Common myeloid progenitor, CD34-positive (primary cell): ENCODE data around the gene IGF2BP2.

ENCODE experiments used
- CTCF ChIA-PET: fragments of 350-600 bp; sonication (Branson Sonifier 250); formaldehyde crosslinking; loops from one replicate; lab custom pipeline; 2021; ENCODE audit warnings: antibody characterized with exemption; lab: Charles Lee
- POLR2A ChIA-PET: fragments of 350-600 bp; sonication (Branson Sonifier 250); formaldehyde crosslinking; loops from one replicate; lab custom pipeline; 2021; ENCODE audit warnings: antibody characterized with exemption; lab: Charles Lee
- DNase-seq, 3 donors: peaks; one replicate each; pipeline versions ENCODE4 v3.0.0 to v3.0.0-alpha.2; 2013
- H3K27ac ChIP-seq, 2 experiments: 1 replicate in 1 of 2; 2 replicates in 1 of 2; pipeline ENCODE4 v1.7.0; 2013; ENCODE audit warnings: inconsistent platforms in 2 of 2, low read length in 2 of 2, mild to moderate bottlenecking in 2 of 2, low read depth in 1 of 2, moderate library complexity in 1 of 2; ENCODE audit not compliant: severe bottlenecking in 2 of 2, insufficient read depth in 1 of 2, poor library complexity in 1 of 2
- H3K27me3 ChIP-seq, 5 experiments: replicated peaks in 2 of 5; 1 replicate in 3 of 5; 2 replicates in 2 of 5; pipeline versions ENCODE4 v1.6.1 to v1.7.0; 2013; ENCODE audit warnings: low read length in 4 of 5, mild to moderate bottlenecking in 2 of 5, moderate library complexity in 2 of 5, inconsistent platforms in 1 of 5; ENCODE audit not compliant: insufficient read depth in 5 of 5, control insufficient read depth in 4 of 5
- H3K36me3 ChIP-seq, 4 experiments: 1 replicate in 2 of 4; 2 replicates in 2 of 4; pipeline versions ENCODE4 v1.6.1 to v1.7.0; 2013; ENCODE audit warnings: low read length in 3 of 4, control low read depth in 1 of 4, mild to moderate bottlenecking in 1 of 4; ENCODE audit not compliant: control insufficient read depth in 4 of 4, insufficient read depth in 4 of 4
- H3K4me1 ChIP-seq, 4 experiments: 1 replicate in 3 of 4; 2 replicates in 1 of 4; pipeline versions ENCODE4 v1.6.1 to v1.7.1; 2013; ENCODE audit warnings: low read length in 3 of 4, mild to moderate bottlenecking in 3 of 4, control low read depth in 1 of 4, inconsistent platforms in 1 of 4, moderate library complexity in 1 of 4; ENCODE audit not compliant: control insufficient read depth in 4 of 4, insufficient read depth in 4 of 4; ENCODE audit errors: control extremely low read depth in 1 of 4
- H3K4me3 ChIP-seq, 7 experiments: 1 replicate in 4 of 7; 2 replicates in 3 of 7; pipeline versions ENCODE4 v1.5.1 to v1.7.0; 2013; ENCODE audit warnings: mild to moderate bottlenecking in 7 of 7, low read length in 6 of 7, moderate library complexity in 6 of 7, inconsistent platforms in 2 of 7, low read depth in 2 of 7, control low read depth in 1 of 7; ENCODE audit not compliant: insufficient read depth in 4 of 7, control insufficient read depth in 1 of 7; ENCODE audit errors: extremely low read depth in 1 of 7
- H3K9me3 ChIP-seq, 5 experiments: 1 replicate in 4 of 5; 2 replicates in 1 of 5; pipeline versions ENCODE4 v1.6.1 to v1.7.1; 2013; ENCODE audit warnings: low read length in 4 of 5, mild to moderate bottlenecking in 2 of 5, inconsistent platforms in 1 of 5, low read depth in 1 of 5, moderate library complexity in 1 of 5; ENCODE audit not compliant: control insufficient read depth in 4 of 5, insufficient read depth in 2 of 5; ENCODE audit errors: control extremely low read depth in 1 of 5
- WGBS: methylation state at CpG from one replicate; pipeline ENCODE4 v1.1.5; 2013; ENCODE audit not compliant: insufficient coverage; 5-methylcytosine and 5-hydroxymethylcytosine counted together

The IGF2BP2 gene

GRCh38 chr3:185680231-185680630 is 144.6 kb downstream of the IGF2BP2 start:
- no peak for DNase-seq
- Histone ChIP-seq H3K27me3 (no peaks in the 10 kb centered on the region), H3K4me3 (no peak overlapping the region), H3K36me3 (peaks cover 25 to 66% (median 38%) of the 10 kb centered on the region in 4 experiments), H3K9me3 (peaks cover 0 to 18% (median 2%) of the 10 kb centered on the region in 5 experiments), H3K4me1 (no peaks in the 10 kb centered on the region), H3K27ac (no peak overlapping the region)
- WGBS = 100% methylated on average over 3 of the region's 4 CpGs
- POLR2A ChIA-PET = no interaction called here
- CTCF ChIA-PET = interaction anchor here (1.1 to 1.6 kb wide), 2 partner anchors 17 to 20 kb away, joined by 3 to 4 read pairs; no protein-coding TSS in a partner anchor

GRCh38 chr3:185678027-185678426 is 146.8 kb downstream of the IGF2BP2 start:
- no peaks in the 10 kb centered on the region for H3K4me1 ChIP-seq
- H3K9me3 ChIP-seq = peaks cover 0 to 18% (median 2%) of the 10 kb centered on the region in 5 experiments
- H3K36me3 ChIP-seq = peaks cover 31 to 68% (median 42%) of the 10 kb centered on the region in 4 experiments
- ChIA-PET POLR2A (interaction anchor here (0.6 kb wide), 1 partner anchor 146 kb away, joined by 3 read pairs; no protein-coding TSS in a partner anchor), CTCF (interaction anchor here (0.7 to 3.2 kb wide), 15 partner anchors 10 to 265 kb away, joined by 3 to 27 read pairs (median 5); no protein-coding TSS in a partner anchor)
- 82% methylated on average over 1 of the region's 1 CpG for WGBS
- no peak for DNase-seq
- no peaks in the 10 kb centered on the region for H3K27me3 ChIP-seq
- no peak overlapping the region for H3K27ac ChIP-seq
- H3K4me3 ChIP-seq = no peak overlapping the region

- POLR2A ChIA-PET = no interaction called here
- Histone ChIP-seq H3K4me3 (no peak overlapping the region), H3K4me1 (no peaks in the 10 kb centered on the region), H3K27me3 (no peaks in the 10 kb centered on the region), H3K36me3 (peaks cover 31 to 68% (median 42%) of the 10 kb centered on the region in 4 experiments), H3K9me3 (peaks cover 0 to 12% (median 0%) of the 10 kb centered on the region in 5 experiments), H3K27ac (no peak overlapping the region)
- WGBS = 100% methylated on average over 1 of the region's 1 CpG
- DNase-seq = peak; percentile 53 to 76 (median 69)
- CTCF ChIA-PET = interaction anchor here (0.6 to 3.2 kb wide), 17 partner anchors 10 to 319 kb away, joined by 3 to 27 read pairs (median 5); partner anchors contain the start of gene IGF2BP2
These were observed 147.6 kb downstream of the IGF2BP2 start for GRCh38 chr3:185677146-185677829.

GRCh38 chr3:185667574-185667973 is 157.3 kb downstream of the IGF2BP2 start:
- ChIA-PET CTCF (no interaction called here), POLR2A (no interaction called here)
- H3K4me3 ChIP-seq = no peak overlapping the region
- peaks cover 0 to 4% (median 0%) of the 10 kb centered on the region in 5 experiments for H3K9me3 ChIP-seq
- no peaks in the 10 kb centered on the region for H3K27me3 ChIP-seq
- no CpG with 5 or more reads among the region's 4 CpGs for WGBS
- H3K4me1 ChIP-seq = no peaks in the 10 kb centered on the region
- H3K27ac ChIP-seq = no peak overlapping the region
- H3K36me3 ChIP-seq = peaks cover 17 to 76% (median 25%) of the 10 kb centered on the region in 4 experiments
- no peak for DNase-seq

GRCh38 chr3:185663929-185664328 is 160.9 kb downstream of the IGF2BP2 start:
- WGBS = 98% methylated on average over 5 of the region's 5 CpGs
- CTCF ChIA-PET = interaction anchor here (0.9 to 2.0 kb wide), 4 partner anchors 11 to 263 kb away, joined by 3 to 5 read pairs (median 4); no protein-coding TSS in a partner anchor

GRCh38 chr3:185661772-185662171 is 163.1 kb downstream of the IGF2BP2 start:
- WGBS = 95% methylated on average over 4 of the region's 4 CpGs

More at GRCh38 chr3:185663929-185664328, 160.9 kb downstream of the IGF2BP2 start:
- DNase-seq = no peak
- Histone ChIP-seq H3K36me3 (peaks cover 4 to 49% (median 14%) of the 10 kb centered on the region in 4 experiments), H3K27ac (no peak overlapping the region), H3K9me3 (peaks cover 0 to 4% (median 0%) of the 10 kb centered on the region in 5 experiments), H3K27me3 (no peaks in the 10 kb centered on the region), H3K4me1 (peaks cover 0 to 4% (median 0%) of the 10 kb centered on the region in 4 experiments), H3K4me3 (no peak overlapping the region)
- POLR2A ChIA-PET = interaction anchor here (0.7 kb wide), 1 partner anchor 159 kb away, joined by 3 read pairs; no protein-coding TSS in a partner anchor

More at GRCh38 chr3:185661772-185662171, 163.1 kb downstream of the IGF2BP2 start:
- ChIA-PET POLR2A (no interaction called here), CTCF (interaction anchor here (1.0 to 5.3 kb wide), 12 partner anchors 11 to 317 kb away, joined by 3 to 50 read pairs (median 15); no protein-coding TSS in a partner anchor)
- no peak overlapping the region for H3K27ac ChIP-seq
- H3K27me3 ChIP-seq = no peaks in the 10 kb centered on the region
- peaks cover 3 to 52% (median 28%) of the 10 kb centered on the region in 4 experiments for H3K36me3 ChIP-seq
- no peak for DNase-seq
- peaks cover 0 to 4% (median 0%) of the 10 kb centered on the region in 5 experiments for H3K9me3 ChIP-seq
- H3K4me1 ChIP-seq = peaks cover 0 to 4% (median 0%) of the 10 kb centered on the region in 4 experiments
- H3K4me3 ChIP-seq = no peak overlapping the region
